ENCODE measurements around the gene CYGB.

Gene CYGB

DNA sequence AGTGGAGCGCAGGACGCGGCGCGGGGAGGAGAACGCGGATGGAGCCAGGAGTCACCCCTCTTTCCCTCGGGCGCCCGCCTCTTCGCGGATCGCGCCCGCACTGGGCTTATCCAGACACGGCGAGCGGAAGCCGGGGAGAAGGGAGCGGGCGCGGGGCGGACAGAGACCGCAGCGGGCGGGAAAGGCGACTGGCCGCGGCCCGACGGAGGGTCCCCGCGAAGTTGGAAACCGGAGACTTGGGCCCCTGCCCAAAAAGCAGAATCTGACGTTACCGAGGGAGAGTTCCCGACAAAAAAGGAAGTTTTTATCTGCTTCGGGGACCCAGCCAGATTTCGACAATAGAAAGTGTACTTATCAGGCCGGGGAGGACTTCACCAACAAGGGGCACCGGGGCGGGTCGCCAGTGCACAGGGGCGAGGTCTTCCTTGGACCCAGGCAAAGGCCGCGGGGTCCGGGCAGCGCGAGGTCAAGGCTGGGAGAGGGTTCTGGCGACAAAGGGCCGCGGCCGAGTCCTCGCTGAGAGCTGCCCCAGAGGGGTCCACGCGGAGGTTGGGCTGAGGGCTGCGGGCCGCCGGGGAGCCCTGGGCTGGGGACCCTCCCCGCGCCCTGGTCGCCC is 47.6 kb upstream of the CYGB start:
- TF ChIP-seq RAD21 (IDR thresholded peaks at IDR 0.05; ENCODE audit: low read depth) (no peak), EGR1 (IDR thresholded peaks at IDR 0.05) (no peak), TCF12 (IDR thresholded peaks at IDR 0.05; ENCODE audit: low read depth) (no peak)

DNA sequence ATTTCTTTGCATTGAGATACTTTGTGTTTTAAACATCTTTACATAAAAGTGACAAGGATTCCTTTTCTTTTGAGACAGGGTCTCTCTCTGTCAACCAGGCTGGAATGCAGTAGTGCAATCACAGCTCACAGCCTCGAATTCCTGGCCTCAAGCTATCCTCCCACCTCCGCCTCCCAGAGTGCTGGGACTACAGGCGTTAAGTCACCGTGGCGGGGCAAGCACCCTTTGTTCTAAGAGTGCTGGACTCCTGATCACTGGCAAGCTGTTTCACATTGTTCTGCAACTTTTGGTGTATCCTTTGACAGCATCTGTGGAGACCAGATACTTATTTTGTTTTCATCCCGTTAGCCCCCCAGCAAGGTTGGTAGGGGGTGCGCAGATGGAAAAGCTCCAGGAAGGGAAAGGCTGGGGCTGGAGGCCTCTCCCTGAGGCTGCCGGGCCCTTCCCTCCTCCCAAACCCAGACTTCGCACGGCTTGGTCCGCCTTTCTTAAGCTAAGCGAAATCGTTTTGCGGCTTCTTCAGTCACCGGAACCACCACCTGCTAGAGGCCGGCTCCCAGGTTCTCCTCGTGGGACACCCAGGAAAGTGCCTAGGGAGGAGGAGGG is 47.0 kb upstream of the CYGB start:
- no peak for TF ChIP-seq TEAD4 (IDR thresholded peaks at IDR 0.05)
- no peak for TF ChIP-seq TAF1 (IDR thresholded peaks at IDR 0.05; ENCODE audit: low read depth)
- TF ChIP-seq, protein P1, sequence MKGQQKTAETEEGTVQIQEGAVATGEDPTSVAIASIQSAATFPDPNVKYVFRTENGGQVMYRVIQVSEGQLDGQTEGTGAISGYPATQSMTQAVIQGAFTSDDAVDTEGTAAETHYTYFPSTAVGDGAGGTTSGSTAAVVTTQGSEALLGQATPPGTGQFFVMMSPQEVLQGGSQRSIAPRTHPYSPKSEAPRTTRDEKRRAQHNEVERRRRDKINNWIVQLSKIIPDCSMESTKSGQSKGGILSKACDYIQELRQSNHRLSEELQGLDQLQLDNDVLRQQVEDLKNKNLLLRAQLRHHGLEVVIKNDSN (IDR thresholded peaks at IDR 0.05) = no peak
- TF ChIP-seq ZBTB7A (IDR thresholded peaks at IDR 0.05; ENCODE audit: low read depth) = no peak
- TF ChIP-seq NFIC (IDR thresholded peaks at IDR 0.05) = no peak
- no peak for TF ChIP-seq YY1 (IDR thresholded peaks at IDR 0.05; ENCODE audit: low read depth)
- no peak for TF ChIP-seq MAX (IDR thresholded peaks at IDR 0.05)

GRCh38 chr17:76582660-76583059 is 45.2 kb upstream of the CYGB start:
- TF ChIP-seq, protein P1 (IDR thresholded peaks at IDR 0.05) = no peak
- TF ChIP-seq TEAD4 (IDR thresholded peaks at IDR 0.05) (no peak), EGR1 (IDR thresholded peaks at IDR 0.05) (no peak), CEBPB (IDR thresholded peaks at IDR 0.05) (no peak), EP300 (IDR thresholded peaks at IDR 0.05; ENCODE audit: borderline replicate concordance) (no peak), REST (IDR thresholded peaks at IDR 0.05; ENCODE audit: low read depth) (no peak), MAX (IDR thresholded peaks at IDR 0.05) (no peak), CREB1 (IDR thresholded peaks at IDR 0.05; ENCODE audit: low read depth) (no peak), RAD21 (IDR thresholded peaks at IDR 0.05; ENCODE audit: low read depth) (no peak), FOXM1 (IDR thresholded peaks at IDR 0.05; ENCODE audit: borderline replicate concordance, low read depth) (no peak)

DNA sequence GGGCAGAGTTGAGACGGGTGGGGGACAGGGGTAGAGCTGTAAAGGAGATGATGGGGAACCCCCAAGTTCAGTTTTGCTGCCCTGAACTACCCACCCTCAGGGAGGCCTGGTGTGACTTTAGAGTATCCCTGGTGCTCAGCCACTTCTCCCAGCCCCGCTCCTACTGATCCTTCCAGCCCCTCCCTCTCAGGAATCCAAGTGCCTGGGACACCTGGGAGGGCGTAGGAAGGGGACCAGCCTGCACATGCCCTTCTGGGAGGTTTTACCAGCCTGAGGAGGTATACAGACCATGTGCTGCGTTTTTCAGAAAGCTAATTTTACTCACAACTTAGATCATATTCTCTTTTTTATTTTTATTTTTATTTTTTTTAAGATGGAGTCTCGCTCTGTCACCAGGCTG is 44.0 kb upstream of the CYGB start:
- TF ChIP-seq EP300 (IDR thresholded peaks at IDR 0.05; ENCODE audit: borderline replicate concordance) = no peak
- no peak for TF ChIP-seq CEBPB (IDR thresholded peaks at IDR 0.05)
- no peak for TF ChIP-seq MAX (IDR thresholded peaks at IDR 0.05)
- TF ChIP-seq FOXM1 (IDR thresholded peaks at IDR 0.05; ENCODE audit: borderline replicate concordance, low read depth) = no peak
- no peak for TF ChIP-seq ZBTB7A (IDR thresholded peaks at IDR 0.05; ENCODE audit: low read depth)
- no peak for TF ChIP-seq CREB1 (IDR thresholded peaks at IDR 0.05; ENCODE audit: low read depth)
- no peak for TF ChIP-seq NFIC (IDR thresholded peaks at IDR 0.05)
- TF ChIP-seq EGR1 (IDR thresholded peaks at IDR 0.05) = no peak
- no peak for TF ChIP-seq TEAD4 (IDR thresholded peaks at IDR 0.05)
- no peak for TF ChIP-seq RAD21 (IDR thresholded peaks at IDR 0.05; ENCODE audit: low read depth)
- no peak for TF ChIP-seq REST (IDR thresholded peaks at IDR 0.05; ENCODE audit: low read depth)
- TF ChIP-seq YY1 (IDR thresholded peaks at IDR 0.05; ENCODE audit: low read depth) = no peak
- no peak for TF ChIP-seq TCF12 (IDR thresholded peaks at IDR 0.05; ENCODE audit: low read depth)
- TF ChIP-seq, protein P1 (IDR thresholded peaks at IDR 0.05) = no peak
- TF ChIP-seq TAF1 (IDR thresholded peaks at IDR 0.05; ENCODE audit: low read depth) = no peak

DNA sequence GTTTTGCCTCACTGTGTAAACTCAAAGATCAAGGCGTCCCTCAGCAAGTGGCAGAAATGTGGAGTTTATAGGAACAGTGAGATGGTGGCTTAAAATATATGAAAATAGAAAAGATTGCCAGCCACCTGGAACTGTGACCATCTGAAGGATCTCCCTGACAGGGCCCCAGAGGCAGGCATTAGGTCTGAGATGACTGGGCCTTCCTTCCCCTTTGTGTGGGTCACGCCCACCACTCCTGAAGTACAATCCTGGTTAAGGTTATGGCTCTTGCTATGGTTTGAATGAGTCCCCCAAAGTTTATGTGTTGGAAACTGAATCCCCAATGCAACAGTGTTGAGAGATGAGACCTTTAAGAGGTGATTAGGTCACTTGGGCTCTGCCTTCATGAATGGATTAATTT is 41.8 kb upstream of the CYGB start:
- TF ChIP-seq TCF12 (IDR thresholded peaks at IDR 0.05; ENCODE audit: low read depth) (no peak), ZBTB7A (IDR thresholded peaks at IDR 0.05; ENCODE audit: low read depth) (no peak), RAD21 (IDR thresholded peaks at IDR 0.05; ENCODE audit: low read depth) (no peak), CREB1 (IDR thresholded peaks at IDR 0.05; ENCODE audit: low read depth) (no peak), REST (IDR thresholded peaks at IDR 0.05; ENCODE audit: low read depth) (no peak), TAF1 (IDR thresholded peaks at IDR 0.05; ENCODE audit: low read depth) (no peak)
- TF ChIP-seq, protein P1 (IDR thresholded peaks at IDR 0.05) = no peak
